ENCODE measurements around the gene ADAMTSL4. TPM values are rescaled to one million over a fixed set of nuclear protein-coding genes. Genes with fewer than 3 reads are reported as not detected.

ADAMTSL4 gene
- total and polyA plus RNA-seq, 9 of the 15 experiments (the other 6 are each of a cell fraction or from before 2014, with no cell fraction given) = 12.7 to 212 (median 35.6) TPM

DNA sequence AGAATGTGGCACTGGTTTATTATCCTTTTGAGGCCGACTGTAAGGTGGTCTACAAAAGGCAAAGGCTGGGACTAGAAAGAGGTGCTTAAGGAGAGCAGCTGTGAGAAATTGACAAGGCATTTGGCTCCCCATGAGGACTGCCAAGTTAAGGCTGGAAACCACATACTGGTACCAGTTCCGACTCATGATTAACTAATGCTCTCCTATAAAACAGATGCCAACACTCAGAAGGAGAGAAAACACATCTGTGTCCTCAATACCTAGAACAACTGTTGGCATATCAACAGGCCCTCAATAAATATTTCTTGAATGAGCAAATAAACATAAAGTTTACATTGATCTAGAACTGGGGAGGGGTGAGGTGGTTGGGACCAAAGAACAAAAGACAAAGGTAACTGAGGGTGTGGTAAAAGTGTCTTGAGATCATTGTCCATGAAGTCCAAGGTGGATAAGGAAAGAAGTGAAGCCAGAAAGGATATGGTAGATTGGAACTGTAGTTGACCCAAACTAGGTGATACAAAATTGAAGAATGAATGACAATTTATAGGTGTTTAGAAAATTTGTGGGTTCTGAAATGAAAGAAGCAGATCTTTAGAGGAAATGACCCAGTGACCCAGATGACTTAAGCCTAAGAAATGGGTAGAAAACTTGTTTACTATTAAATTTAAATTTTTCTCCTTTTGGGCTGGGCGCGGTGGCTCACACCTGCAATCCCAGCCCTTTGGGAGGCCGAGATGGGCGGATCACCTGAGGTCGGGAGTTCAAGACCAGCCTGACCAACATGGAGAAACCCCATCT, 47.1 kb downstream of the ADAMTSL4 start:
- Histone ChIP-seq H3K4me1 (replicated peaks in 1 of 2; ENCODE audit: control insufficient read depth in 2 of 2, insufficient read depth in 2 of 2, low read length in 2 of 2) (no peaks in the 10 kb centered on the region; a peak in 1 of 5 replicates), H3K9me3 (replicated peaks; ENCODE audit: control insufficient read depth, insufficient read depth, low read depth, low read length) (no peaks in the 10 kb centered on the region), H3K36me3 (ENCODE audit: control insufficient read depth, insufficient read depth, low read length) (no peaks in the 10 kb centered on the region; the same call in 2 of the 3 replicates), H3K27ac (ENCODE audit: extremely low read depth, low read depth, low read length) (no peak overlapping the region), H3K27me3 (ENCODE audit: control insufficient read depth in 2 of 2, insufficient read depth in 2 of 2, low read length in 2 of 2) (no peaks in the 10 kb centered on the region), H2AFZ (ENCODE audit: low read depth, low read length) (no peak overlapping the region), H3K4me2 (ENCODE audit: insufficient read depth, low read length) (no peak overlapping the region), H3K9me1 (ENCODE audit: control insufficient read depth, insufficient read depth, low read length) (no peaks in the 10 kb centered on the region), H4K20me1 (replicated peaks; ENCODE audit: control insufficient read depth, insufficient read depth, low read length) (no peaks in the 10 kb centered on the region), H3K9ac (ENCODE audit: insufficient read depth in 1 of 2, low read depth in 2 of 2, low read length in 2 of 2) (no peak overlapping the region), H3K79me2 (ENCODE audit: control insufficient read depth, insufficient read depth, low read length) (no peaks in the 10 kb centered on the region), H3K4me3 (no peak overlapping the region)
- in situ Hi-C loops (cut with MboI) (no loop called here), intact Hi-C loops (cut with micrococcal nuclease) (no loop called here)
- FAIRE-seq = no peak
- no TSS peak for BruUV-seq (replicated peaks)
- no peak for ATAC-seq
- DNase-seq (ENCODE audit: extremely low read depth in 1 of 4, low spot score in 3 of 4) = no peak
- POLR2A ChIA-PET = interaction anchor here (0.8 to 1.7 kb wide), 3 partner anchors 10 to 16 kb away, joined by 4 to 7 read pairs (median 5); partner anchors contain the start of gene MCL1
- CTCF ChIA-PET (ENCODE audit: low intra/inter-chr PET ratio) = no interaction called here
- WGBS (ENCODE audit: insufficient coverage, low coverage, missing lambda C conversion rate) = 76% methylated on average over 7 of the region's 7 CpGs
- TF ChIP-seq, protein P1, sequence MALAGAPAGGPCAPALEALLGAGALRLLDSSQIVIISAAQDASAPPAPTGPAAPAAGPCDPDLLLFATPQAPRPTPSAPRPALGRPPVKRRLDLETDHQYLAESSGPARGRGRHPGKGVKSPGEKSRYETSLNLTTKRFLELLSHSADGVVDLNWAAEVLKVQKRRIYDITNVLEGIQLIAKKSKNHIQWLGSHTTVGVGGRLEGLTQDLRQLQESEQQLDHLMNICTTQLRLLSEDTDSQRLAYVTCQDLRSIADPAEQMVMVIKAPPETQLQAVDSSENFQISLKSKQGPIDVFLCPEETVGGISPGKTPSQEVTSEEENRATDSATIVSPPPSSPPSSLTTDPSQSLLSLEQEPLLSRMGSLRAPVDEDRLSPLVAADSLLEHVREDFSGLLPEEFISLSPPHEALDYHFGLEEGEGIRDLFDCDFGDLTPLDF (CRISPR knock-in tag; IDR thresholded peaks at IDR 0.05) = no peak
- TF ChIP-seq ZBTB7A (IDR thresholded peaks at IDR 0.05; ENCODE audit: borderline replicate concordance, control insufficient read depth, low read depth, low read length) = no peak
- TF ChIP-seq, protein P2, sequence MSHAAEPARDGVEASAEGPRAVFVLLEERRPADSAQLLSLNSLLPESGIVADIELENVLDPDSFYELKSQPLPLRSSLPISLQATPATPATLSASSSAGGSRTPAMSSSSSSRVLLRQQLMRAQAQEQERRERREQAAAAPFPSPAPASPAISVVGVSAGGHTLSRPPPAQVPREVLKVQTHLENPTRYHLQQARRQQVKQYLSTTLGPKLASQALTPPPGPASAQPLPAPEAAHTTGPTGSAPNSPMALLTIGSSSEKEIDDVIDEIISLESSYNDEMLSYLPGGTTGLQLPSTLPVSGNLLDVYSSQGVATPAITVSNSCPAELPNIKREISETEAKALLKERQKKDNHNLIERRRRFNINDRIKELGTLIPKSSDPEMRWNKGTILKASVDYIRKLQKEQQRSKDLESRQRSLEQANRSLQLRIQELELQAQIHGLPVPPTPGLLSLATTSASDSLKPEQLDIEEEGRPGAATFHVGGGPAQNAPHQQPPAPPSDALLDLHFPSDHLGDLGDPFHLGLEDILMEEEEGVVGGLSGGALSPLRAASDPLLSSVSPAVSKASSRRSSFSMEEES (CRISPR knock-in tag; IDR thresholded peaks at IDR 0.05) = no peak
- TF ChIP-seq RUNX1 (IDR thresholded peaks at IDR 0.05; ENCODE audit: low read depth) = no peak
- TF ChIP-seq, protein P3, sequence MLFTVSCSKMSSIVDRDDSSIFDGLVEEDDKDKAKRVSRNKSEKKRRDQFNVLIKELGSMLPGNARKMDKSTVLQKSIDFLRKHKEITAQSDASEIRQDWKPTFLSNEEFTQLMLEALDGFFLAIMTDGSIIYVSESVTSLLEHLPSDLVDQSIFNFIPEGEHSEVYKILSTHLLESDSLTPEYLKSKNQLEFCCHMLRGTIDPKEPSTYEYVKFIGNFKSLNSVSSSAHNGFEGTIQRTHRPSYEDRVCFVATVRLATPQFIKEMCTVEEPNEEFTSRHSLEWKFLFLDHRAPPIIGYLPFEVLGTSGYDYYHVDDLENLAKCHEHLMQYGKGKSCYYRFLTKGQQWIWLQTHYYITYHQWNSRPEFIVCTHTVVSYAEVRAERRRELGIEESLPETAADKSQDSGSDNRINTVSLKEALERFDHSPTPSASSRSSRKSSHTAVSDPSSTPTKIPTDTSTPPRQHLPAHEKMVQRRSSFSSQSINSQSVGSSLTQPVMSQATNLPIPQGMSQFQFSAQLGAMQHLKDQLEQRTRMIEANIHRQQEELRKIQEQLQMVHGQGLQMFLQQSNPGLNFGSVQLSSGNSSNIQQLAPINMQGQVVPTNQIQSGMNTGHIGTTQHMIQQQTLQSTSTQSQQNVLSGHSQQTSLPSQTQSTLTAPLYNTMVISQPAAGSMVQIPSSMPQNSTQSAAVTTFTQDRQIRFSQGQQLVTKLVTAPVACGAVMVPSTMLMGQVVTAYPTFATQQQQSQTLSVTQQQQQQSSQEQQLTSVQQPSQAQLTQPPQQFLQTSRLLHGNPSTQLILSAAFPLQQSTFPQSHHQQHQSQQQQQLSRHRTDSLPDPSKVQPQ (CRISPR knock-in tag; IDR thresholded peaks at IDR 0.05; ENCODE audit: borderline replicate concordance) = no peak
- TF ChIP-seq NR2F6 (CRISPR knock-in tag; IDR thresholded peaks at IDR 0.05) = no peak

All from K562 (cell line).